ENCODE results near the gene RNF223. TPM values are rescaled to one million over a fixed set of nuclear protein-coding genes. Genes with fewer than 3 reads are reported as not detected.

The RNF223 gene
- total and polyA plus RNA-seq, 2 of the 13 experiments (the other 11 are each of a cell fraction or from before 2014, with no cell fraction given), result 0.03 TPM; not detected in 1

DNA sequence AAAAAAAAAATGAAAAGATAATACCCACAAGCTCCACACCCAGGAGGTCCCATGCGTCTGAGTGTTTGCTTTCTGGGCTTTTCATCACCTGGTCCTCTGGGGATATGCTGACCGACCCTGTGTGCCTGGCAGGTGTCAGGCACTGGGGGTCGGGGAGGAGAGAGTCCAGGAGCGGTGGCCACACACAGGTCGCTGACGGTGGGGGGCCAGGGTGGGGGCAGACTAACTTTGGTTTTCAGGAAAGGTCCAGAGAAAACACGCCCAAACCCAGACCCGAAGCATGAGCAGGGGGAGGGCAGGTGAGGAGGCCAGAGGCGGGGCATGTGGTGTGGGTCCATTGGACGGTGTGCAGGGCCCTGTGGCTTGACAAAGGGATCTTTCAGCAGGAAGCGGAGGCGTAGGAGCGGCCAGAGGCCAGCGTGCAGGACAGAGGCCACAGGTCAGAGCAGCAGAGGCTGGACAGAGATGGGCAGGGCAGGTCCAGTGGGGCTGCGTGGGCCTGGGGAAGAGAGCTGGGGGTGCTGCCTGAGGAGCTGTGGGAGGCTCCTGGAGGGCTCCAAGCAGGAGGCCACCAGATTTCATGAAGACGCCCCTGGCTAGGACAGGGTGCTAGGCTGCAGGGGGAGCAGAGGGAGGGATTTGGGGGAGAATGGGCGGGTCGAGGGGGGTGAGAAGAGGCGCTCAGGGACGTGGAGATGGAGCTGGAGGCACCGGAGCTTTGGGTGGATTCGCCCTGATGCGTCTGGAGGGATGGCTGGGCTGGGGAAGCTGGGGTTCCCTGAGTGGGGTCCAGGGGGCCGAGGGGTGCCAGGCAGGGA is 15.8 kb downstream of the RNF223 start (continued):
- TF ChIP-seq ZBTB20 (CRISPR knock-in tag; IDR thresholded peaks at IDR 0.05; ENCODE audit: borderline replicate concordance, low read depth), result peak; percentile 20; the same call in 1 of the 2 replicates
- TF ChIP-seq, protein P1, sequence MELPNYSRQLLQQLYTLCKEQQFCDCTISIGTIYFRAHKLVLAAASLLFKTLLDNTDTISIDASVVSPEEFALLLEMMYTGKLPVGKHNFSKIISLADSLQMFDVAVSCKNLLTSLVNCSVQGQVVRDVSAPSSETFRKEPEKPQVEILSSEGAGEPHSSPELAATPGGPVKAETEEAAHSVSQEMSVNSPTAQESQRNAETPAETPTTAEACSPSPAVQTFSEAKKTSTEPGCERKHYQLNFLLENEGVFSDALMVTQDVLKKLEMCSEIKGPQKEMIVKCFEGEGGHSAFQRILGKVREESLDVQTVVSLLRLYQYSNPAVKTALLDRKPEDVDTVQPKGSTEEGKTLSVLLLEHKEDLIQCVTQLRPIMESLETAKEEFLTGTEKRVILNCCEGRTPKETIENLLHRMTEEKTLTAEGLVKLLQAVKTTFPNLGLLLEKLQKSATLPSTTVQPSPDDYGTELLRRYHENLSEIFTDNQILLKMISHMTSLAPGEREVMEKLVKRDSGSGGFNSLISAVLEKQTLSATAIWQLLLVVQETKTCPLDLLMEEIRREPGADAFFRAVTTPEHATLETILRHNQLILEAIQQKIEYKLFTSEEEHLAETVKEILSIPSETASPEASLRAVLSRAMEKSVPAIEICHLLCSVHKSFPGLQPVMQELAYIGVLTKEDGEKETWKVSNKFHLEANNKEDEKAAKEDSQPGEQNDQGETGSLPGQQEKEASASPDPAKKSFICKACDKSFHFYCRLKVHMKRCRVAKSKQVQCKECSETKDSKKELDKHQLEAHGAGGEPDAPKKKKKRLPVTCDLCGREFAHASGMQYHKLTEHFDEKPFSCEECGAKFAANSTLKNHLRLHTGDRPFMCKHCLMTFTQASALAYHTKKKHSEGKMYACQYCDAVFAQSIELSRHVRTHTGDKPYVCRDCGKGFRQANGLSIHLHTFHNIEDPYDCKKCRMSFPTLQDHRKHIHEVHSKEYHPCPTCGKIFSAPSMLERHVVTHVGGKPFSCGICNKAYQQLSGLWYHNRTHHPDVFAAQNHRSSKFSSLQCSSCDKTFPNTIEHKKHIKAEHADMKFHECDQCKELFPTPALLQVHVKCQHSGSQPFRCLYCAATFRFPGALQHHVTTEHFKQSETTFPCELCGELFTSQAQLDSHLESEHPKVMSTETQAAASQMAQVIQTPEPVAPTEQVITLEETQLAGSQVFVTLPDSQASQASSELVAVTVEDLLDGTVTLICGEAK (IDR thresholded peaks at IDR 0.05), result no peak
- TF ChIP-seq, protein P1 (CRISPR knock-in tag; IDR thresholded peaks at IDR 0.05), result peak; percentile 55; the same call in 1 of the 2 replicates
- TF ChIP-seq, protein P2, sequence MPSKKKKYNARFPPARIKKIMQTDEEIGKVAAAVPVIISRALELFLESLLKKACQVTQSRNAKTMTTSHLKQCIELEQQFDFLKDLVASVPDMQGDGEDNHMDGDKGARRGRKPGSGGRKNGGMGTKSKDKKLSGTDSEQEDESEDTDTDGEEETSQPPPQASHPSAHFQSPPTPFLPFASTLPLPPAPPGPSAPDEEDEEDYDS (CRISPR knock-in tag; IDR thresholded peaks at IDR 0.05), result peak; percentile 83
- no peak for TF ChIP-seq ZNF24 (IDR thresholded peaks at IDR 0.05)
- TF ChIP-seq NR2F6 (IDR thresholded peaks at IDR 0.05), result peak; percentile 73
- peak; percentile 94 for TF ChIP-seq NR2F6 (CRISPR knock-in tag; IDR thresholded peaks at IDR 0.05)
- 0 out of 2 replicates have a peak, but pooled peaks have one; percentile 67 for TF ChIP-seq ZNF616 (CRISPR knock-in tag; IDR thresholded peaks at IDR 0.05; ENCODE audit: low read depth)
- TF ChIP-seq ZNF776 (CRISPR knock-in tag; IDR thresholded peaks at IDR 0.05), result peak; percentile 71; the same call in 1 of the 2 replicates
- TF ChIP-seq IKZF4 (CRISPR knock-in tag; IDR thresholded peaks at IDR 0.05; ENCODE audit: borderline replicate concordance, low read depth, not compliant biosample characterization), result peak; percentile 1
- TF ChIP-seq THAP11 (CRISPR knock-in tag; IDR thresholded peaks at IDR 0.05), result peak; percentile 60; the same call in 1 of the 2 replicates
- peak; percentile 51 for TF ChIP-seq HNRNPH1 (optimal IDR thresholded peaks at IDR 0.05; ENCODE audit: low read depth, low read length)
- peak; percentile 89 for TF ChIP-seq ZFX (CRISPR knock-in tag; IDR thresholded peaks at IDR 0.05; ENCODE audit: low read depth)
- TF ChIP-seq, protein P3, sequence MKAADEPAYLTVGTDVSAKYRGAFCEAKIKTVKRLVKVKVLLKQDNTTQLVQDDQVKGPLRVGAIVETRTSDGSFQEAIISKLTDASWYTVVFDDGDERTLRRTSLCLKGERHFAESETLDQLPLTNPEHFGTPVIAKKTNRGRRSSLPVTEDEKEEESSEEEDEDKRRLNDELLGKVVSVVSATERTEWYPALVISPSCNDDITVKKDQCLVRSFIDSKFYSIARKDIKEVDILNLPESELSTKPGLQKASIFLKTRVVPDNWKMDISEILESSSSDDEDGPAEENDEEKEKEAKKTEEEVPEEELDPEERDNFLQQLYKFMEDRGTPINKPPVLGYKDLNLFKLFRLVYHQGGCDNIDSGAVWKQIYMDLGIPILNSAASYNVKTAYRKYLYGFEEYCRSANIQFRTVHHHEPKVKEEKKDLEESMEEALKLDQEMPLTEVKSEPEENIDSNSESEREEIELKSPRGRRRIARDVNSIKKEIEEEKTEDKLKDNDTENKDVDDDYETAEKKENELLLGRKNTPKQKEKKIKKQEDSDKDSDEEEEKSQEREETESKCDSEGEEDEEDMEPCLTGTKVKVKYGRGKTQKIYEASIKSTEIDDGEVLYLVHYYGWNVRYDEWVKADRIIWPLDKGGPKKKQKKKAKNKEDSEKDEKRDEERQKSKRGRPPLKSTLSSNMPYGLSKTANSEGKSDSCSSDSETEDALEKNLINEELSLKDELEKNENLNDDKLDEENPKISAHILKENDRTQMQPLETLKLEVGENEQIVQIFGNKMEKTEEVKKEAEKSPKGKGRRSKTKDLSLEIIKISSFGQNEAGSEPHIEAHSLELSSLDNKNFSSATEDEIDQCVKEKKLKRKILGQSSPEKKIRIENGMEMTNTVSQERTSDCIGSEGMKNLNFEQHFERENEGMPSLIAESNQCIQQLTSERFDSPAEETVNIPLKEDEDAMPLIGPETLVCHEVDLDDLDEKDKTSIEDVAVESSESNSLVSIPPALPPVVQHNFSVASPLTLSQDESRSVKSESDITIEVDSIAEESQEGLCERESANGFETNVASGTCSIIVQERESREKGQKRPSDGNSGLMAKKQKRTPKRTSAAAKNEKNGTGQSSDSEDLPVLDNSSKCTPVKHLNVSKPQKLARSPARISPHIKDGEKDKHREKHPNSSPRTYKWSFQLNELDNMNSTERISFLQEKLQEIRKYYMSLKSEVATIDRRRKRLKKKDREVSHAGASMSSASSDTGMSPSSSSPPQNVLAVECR (CRISPR knock-in tag; IDR thresholded peaks at IDR 0.05; ENCODE audit: borderline replicate concordance), result peak; percentile 73; the same call in 1 of the 2 replicates
- peak; percentile 73; the same call in 1 of the 2 replicates for TF ChIP-seq CHD4 (IDR thresholded peaks at IDR 0.05; ENCODE audit: borderline replicate concordance, low read length)

All from HepG2 (cell line).